GM21381 (cell line): ENCODE data around the gene CHMP2A.
"Not testable (repeated sequence)": the region's sequence is repeated elsewhere in the genome, so short reads cannot be mapped to it uniquely, and the experiment has no call there.

Experiments used
- ATAC-seq: cut with Tn5 transposase; IDR thresholded peaks from one replicate; pipeline ENCODE4 v1.9.1; 2021; ENCODE audit warnings: mild to moderate bottlenecking, moderate library complexity; ENCODE audit not compliant: unreplicated experiment

Gene CHMP2A

GRCh38 chr19:58554494-58555368 is at the start of gene CHMP2A:
CHMP2A (minus strand) TSS chr19:58555105; CDS start chr19:58554212, 893 bp downstream.
- peak; percentile 38 for ATAC-seq

GRCh38 chr19:58586133-58586765 is 31.3 kb upstream of the CHMP2A start:
- no peak for ATAC-seq

GRCh38 chr19:58585442-58586132 is 30.7 kb upstream of the CHMP2A start:
- ATAC-seq, result no peak

- ATAC-seq, result no peak
Observed at GRCh38 chr19:58584498-58585441, 29.9 kb upstream of the CHMP2A start.

- no peak for ATAC-seq
Observed at GRCh38 chr19:58582985-58583384, 28.1 kb upstream of the CHMP2A start.

GRCh38 chr19:58581227-58582141 is 26.6 kb upstream of the CHMP2A start:
- ATAC-seq, result no peak

GRCh38 chr19:58579473-58580142 is 24.7 kb upstream of the CHMP2A start:
- no peak for ATAC-seq

- no peak for ATAC-seq
Observed at GRCh38 chr19:58578012-58578925, 23.4 kb upstream of the CHMP2A start.

GRCh38 chr19:58577581-58577980 is 22.7 kb upstream of the CHMP2A start:
- ATAC-seq, result not testable (repeated sequence)

- ATAC-seq, result peak; percentile 39
Observed at GRCh38 chr19:58575183-58576041, 20.5 kb upstream of the CHMP2A start.

GRCh38 chr19:58573658-58574164 is 18.8 kb upstream of the CHMP2A start:
- no peak for ATAC-seq

GRCh38 chr19:58572818-58573657 is 18.1 kb upstream of the CHMP2A start, which contains the start of gene MZF1:
MZF1 (minus strand) TSS chr19:58573335; CDS start chr19:58571389, 1,946 bp downstream.
- peak; percentile 53 for ATAC-seq

- ATAC-seq, result no peak
Observed at GRCh38 chr19:58572026-58572817, 17.3 kb upstream of the CHMP2A start.

- no peak for ATAC-seq
Observed at GRCh38 chr19:58571575-58571947, 16.7 kb upstream of the CHMP2A start.
